ENCODE measurements around the gene CHPT1. TPM values are rescaled to one million over a fixed set of nuclear protein-coding genes. Genes with fewer than 3 reads are reported as not detected.
A peak's percentile ranks its signal among the peaks of the same experiment; 100 is the strongest.

Gene CHPT1
- 16.1 to 18.7 TPM (median 16.9 TPM) in 3 replicates for total RNA-seq

DNA sequence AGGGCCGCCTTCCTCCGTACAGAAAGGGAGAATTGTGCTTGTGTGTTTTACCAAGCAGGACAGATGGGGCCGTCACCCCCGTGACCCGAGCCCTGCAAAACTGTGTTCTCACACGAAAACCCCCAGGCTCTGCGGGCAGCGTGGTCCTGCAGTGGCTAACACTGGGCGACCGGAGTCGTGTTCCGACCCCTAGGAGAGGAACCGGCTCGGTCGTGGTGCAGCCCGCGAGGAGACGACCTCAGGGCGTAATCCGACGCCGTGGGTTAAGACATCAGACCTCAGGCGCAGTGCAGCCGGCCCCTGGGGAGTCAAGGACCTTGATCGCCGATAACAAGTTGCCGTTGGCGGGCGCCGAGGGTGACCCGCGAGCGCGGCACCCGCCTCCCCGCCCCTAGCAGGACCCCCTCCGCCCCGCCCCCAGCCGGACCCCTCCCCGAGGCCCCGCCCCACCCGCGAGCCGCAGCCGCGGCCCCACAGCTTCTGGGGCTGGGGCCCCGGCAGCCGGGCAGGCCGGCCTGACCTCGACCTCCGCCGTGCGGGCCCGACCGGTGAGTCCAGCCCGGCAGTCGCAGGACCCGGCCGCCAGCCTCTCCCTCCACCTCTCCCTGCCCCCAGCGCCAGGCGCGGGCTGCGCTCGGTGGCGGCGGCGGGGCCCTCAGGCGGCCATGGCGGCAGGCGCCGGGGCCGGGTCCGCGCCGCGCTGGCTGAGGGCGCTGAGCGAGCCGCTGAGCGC, at the start of gene CHPT1:
CHPT1 (plus strand) TSS at position 444 of the 733 bp plus-strand sequence; CDS start at position 666, 222 bp downstream.
- H3K27me3 Mint-ChIP-seq (ENCODE audit: low read depth), result peaks cover 5% of the 10 kb centered on the region
- no peaks in the 10 kb centered on the region for H3K36me3 Mint-ChIP-seq
- DNase-seq (ENCODE audit: low spot score in 2 of 2, unreplicated experiment in 2 of 2), result peak; percentile 37 to 69
- TF ChIP-seq, protein P1, sequence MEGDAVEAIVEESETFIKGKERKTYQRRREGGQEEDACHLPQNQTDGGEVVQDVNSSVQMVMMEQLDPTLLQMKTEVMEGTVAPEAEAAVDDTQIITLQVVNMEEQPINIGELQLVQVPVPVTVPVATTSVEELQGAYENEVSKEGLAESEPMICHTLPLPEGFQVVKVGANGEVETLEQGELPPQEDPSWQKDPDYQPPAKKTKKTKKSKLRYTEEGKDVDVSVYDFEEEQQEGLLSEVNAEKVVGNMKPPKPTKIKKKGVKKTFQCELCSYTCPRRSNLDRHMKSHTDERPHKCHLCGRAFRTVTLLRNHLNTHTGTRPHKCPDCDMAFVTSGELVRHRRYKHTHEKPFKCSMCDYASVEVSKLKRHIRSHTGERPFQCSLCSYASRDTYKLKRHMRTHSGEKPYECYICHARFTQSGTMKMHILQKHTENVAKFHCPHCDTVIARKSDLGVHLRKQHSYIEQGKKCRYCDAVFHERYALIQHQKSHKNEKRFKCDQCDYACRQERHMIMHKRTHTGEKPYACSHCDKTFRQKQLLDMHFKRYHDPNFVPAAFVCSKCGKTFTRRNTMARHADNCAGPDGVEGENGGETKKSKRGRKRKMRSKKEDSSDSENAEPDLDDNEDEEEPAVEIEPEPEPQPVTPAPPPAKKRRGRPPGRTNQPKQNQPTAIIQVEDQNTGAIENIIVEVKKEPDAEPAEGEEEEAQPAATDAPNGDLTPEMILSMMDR (IDR thresholded peaks at IDR 0.05; ENCODE audit: unreplicated experiment), result no peak
- peak within 1 kb of the TSS; percentile 83 for H3K27ac Mint-ChIP-seq
- no peaks in the 10 kb centered on the region for H3K9me3 Mint-ChIP-seq
- peak within 1 kb of the TSS; percentile 86 for H3K4me3 Mint-ChIP-seq
- H3K4me1 Mint-ChIP-seq, result peaks cover 24% of the 10 kb centered on the region

DNA sequence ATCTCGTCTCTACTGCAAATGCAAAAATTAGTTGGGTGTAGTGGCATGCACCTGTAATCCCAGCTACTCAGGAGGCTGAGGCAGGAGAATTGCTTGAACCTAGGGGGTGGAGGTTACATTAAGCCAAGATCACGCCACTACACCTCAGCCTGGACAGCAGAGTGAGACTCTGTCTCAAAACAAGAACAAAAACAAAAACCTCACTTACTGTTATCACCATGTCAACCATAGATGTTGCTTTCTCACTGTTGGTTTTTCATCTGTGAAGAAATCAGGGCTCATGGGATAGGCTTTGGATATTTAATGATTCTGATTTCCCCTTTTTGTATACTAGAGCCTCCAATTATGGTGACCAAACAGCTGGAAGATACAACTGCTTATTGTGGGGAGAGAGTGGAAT, 49.7 kb upstream of the CHPT1 start:
- H3K9me3 Mint-ChIP-seq, result no peaks in the 10 kb centered on the region
- H3K27me3 Mint-ChIP-seq (ENCODE audit: low read depth), result peaks cover 49% of the 10 kb centered on the region
- DNase-seq (ENCODE audit: low spot score in 2 of 2, unreplicated experiment in 2 of 2), result no peak

DNA sequence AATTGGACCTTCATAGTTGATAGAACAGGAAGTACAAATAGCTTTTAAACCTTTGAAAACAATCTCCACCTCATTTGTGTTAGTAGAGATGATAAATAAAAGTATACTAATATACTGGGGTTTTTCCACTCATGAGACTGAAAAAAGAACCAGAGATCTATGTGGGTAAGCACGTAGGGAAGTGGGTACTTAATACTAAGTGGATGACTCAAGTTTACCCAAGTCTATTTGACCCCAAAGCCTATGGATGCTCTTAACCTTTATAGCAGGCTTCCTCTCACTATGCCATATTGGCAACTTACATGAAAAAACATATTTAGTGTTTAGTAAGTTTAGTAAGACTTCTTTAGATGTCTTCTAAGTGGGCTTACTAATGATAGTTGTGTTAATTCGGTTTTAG, 49.2 kb upstream of the CHPT1 start:
- Mint-ChIP-seq H3K27me3 (ENCODE audit: low read depth) (peaks cover 46% of the 10 kb centered on the region), H3K4me3 (no peak overlapping the region), H3K27ac (no peak overlapping the region), H3K9me3 (no peaks in the 10 kb centered on the region), H3K4me1 (peaks cover 3% of the 10 kb centered on the region), H3K36me3 (no peaks in the 10 kb centered on the region)
- DNase-seq (ENCODE audit: low spot score in 2 of 2, unreplicated experiment in 2 of 2), result no peak
- TF ChIP-seq, protein P1 (IDR thresholded peaks at IDR 0.05; ENCODE audit: unreplicated experiment), result no peak

More for the DNA sequence above, 49.7 kb upstream of the CHPT1 start:
- TF ChIP-seq, protein P1 (IDR thresholded peaks at IDR 0.05; ENCODE audit: unreplicated experiment), result no peak
- no peak overlapping the region for H3K27ac Mint-ChIP-seq
- H3K36me3 Mint-ChIP-seq, result no peaks in the 10 kb centered on the region
- H3K4me3 Mint-ChIP-seq, result no peak overlapping the region
- peaks cover 3% of the 10 kb centered on the region for H3K4me1 Mint-ChIP-seq

DNA sequence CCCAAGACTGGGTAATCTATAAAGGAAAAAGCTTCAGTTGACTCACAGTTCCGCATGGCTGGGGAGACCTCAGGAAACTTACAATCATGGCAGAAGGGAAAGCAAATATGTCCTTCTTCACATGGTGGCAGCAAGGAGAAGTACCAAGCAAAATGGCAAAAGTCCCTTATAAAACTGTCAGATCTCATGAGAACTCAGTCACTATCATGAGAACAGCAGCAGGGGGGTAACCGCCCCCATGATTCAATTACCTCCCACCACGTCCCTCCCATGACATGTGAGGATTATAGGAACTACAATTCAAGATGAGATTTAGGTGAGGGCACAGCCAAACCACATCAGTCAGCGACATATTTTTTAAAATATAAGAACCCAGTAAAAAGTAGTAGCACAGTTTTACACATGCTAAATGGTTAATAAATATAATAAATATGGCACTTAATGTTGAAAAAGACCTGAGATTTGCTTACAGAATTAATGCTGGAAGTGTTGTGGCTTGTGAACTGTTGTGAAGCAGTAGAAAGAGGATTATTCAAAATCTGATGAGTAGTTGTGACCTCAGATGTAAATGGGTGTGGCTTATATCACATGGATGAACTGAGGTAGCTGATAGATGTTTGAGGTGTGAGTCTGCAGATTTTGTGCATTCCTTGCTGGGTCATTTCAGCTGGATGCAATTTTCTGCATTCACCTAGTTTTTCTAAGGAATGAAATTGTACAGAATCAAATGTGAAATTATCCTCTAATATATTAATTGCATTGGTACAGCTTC, 46.9 kb upstream of the CHPT1 start:
- H3K36me3 Mint-ChIP-seq, result no peaks in the 10 kb centered on the region
- peaks cover 47% of the 10 kb centered on the region for H3K27me3 Mint-ChIP-seq (ENCODE audit: low read depth)
- TF ChIP-seq, protein P1 (IDR thresholded peaks at IDR 0.05; ENCODE audit: unreplicated experiment), result no peak
- H3K4me3 Mint-ChIP-seq, result no peak overlapping the region
- H3K27ac Mint-ChIP-seq, result no peak overlapping the region
- no peaks in the 10 kb centered on the region for H3K9me3 Mint-ChIP-seq
- DNase-seq (ENCODE audit: low spot score in 2 of 2, unreplicated experiment in 2 of 2), result no peak
- no peaks in the 10 kb centered on the region for H3K4me1 Mint-ChIP-seq

DNA sequence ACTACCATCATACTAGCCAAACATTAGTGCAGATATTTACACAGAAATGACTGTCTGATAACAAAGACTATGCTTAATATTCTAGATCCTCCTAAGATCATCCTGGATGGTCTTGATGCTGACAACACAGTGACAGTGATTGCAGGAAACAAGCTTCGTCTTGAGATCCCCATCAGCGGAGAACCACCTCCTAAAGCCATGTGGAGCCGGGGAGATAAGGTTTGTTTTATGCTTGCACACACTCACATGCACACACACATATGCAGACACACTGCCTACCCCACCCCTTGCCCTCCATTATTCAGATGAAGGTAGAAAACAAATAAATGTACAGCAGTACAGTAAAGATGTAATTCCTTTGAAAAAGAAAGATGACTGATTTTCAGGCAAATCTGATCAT, 44.4 kb upstream of the CHPT1 start:
- no peak overlapping the region for H3K4me3 Mint-ChIP-seq
- no peaks in the 10 kb centered on the region for H3K9me3 Mint-ChIP-seq
- no peaks in the 10 kb centered on the region for H3K4me1 Mint-ChIP-seq
- H3K27ac Mint-ChIP-seq, result no peak overlapping the region
- no peaks in the 10 kb centered on the region for H3K36me3 Mint-ChIP-seq
- DNase-seq (ENCODE audit: low spot score in 2 of 2, unreplicated experiment in 2 of 2), result no peak
- TF ChIP-seq, protein P1 (IDR thresholded peaks at IDR 0.05; ENCODE audit: unreplicated experiment), result no peak
- H3K27me3 Mint-ChIP-seq (ENCODE audit: low read depth), result peaks cover 38% of the 10 kb centered on the region

Data from mesothelial cell of epicardium (in vitro differentiated cells).